A673 (cell line): ENCODE data around the gene FGF14. TPM values are rescaled to one million over a fixed set of nuclear protein-coding genes. Genes with fewer than 3 reads are reported as not detected.

ENCODE experiments used
- BruUV-seq: library from RNA; stranded (reverse); fragments of 400-500 nt; replicated peaks from 2 replicates; lab custom pipeline; 2021; lab: Mats Ljungman, UMichigan
- CTCF ChIA-PET: fragments of 300-600 bp; sonication (Branson Sonifier 250); formaldehyde crosslinking; loops from one replicate; lab custom pipeline; 2022; ENCODE audit warnings: antibody characterized with exemption; lab: Charles Lee
- POLR2A ChIA-PET: fragments of 300-600 bp; sonication (Branson Sonifier 250); formaldehyde crosslinking; loops from one replicate; lab custom pipeline; 2022; ENCODE audit warnings: antibody characterized with exemption; ENCODE audit not compliant: low non-redundant PET; lab: Charles Lee
- DNase-seq: peaks from one replicate; pipeline ENCODE4 v3.0.0-alpha.2; 2015; ENCODE audit warnings: low spot score
- H3K27ac ChIP-seq: fragments of 200-600 bp; sonication (generic); 2 replicates; pipeline ENCODE4 v1.5.1; 2016; ENCODE audit warnings: mixed run types, low read depth, mild to moderate bottlenecking, mixed read lengths, antibody characterized with exemption, low read length; ENCODE audit not compliant: poor library complexity, severe bottlenecking
- H3K27me3 ChIP-seq: fragments of 200-600 bp; sonication (generic); replicated peaks from 2 replicates; pipeline ENCODE4 v1.6.1; 2017; ENCODE audit warnings: mixed run types, low read depth, mild to moderate bottlenecking, mixed read lengths, antibody characterized with exemption, low read length; ENCODE audit not compliant: insufficient read depth, poor library complexity
- H3K36me3 ChIP-seq: fragments of 200-600 bp; sonication (generic); 2 replicates; pipeline ENCODE4 v1.6.1; 2016; ENCODE audit warnings: mixed run types, mild to moderate bottlenecking, mixed read lengths, antibody characterized with exemption, low read length; ENCODE audit not compliant: insufficient read depth, poor library complexity, severe bottlenecking
- H3K4me1 ChIP-seq: fragments of 200-600 bp; sonication (generic); 2 replicates; pipeline ENCODE4 v1.6.1; 2017; ENCODE audit warnings: mixed run types, mild to moderate bottlenecking, mixed read lengths, antibody characterized with exemption, low read length; ENCODE audit not compliant: insufficient read depth, poor library complexity, severe bottlenecking
- H3K4me3 ChIP-seq: fragments of 200-600 bp; sonication (generic); 2 replicates; pipeline ENCODE4 v1.5.1; 2016; ENCODE audit warnings: low read depth, mixed run types, mild to moderate bottlenecking, mixed read lengths, low read length; ENCODE audit not compliant: poor library complexity, severe bottlenecking
- H3K9me3 ChIP-seq: fragments of 200-600 bp; sonication (generic); 2 replicates; pipeline ENCODE4 v1.6.1; 2016; ENCODE audit warnings: mixed run types, low read depth, mild to moderate bottlenecking, mixed read lengths, antibody characterized with exemption, low read length; ENCODE audit not compliant: poor library complexity, severe bottlenecking
- EZH2 ChIP-seq: fragments of 200-600 bp; sonication (generic); IDR thresholded peaks from 2 replicates; pipeline ENCODE4 v1.6.1; 2017; ENCODE audit warnings: borderline replicate concordance, low read depth, mild to moderate bottlenecking, mixed read lengths, antibody characterized with exemption, low read length; ENCODE audit not compliant: poor library complexity, severe bottlenecking
- intact Hi-C: fragments of 100-400 bp; cut with micrococcal nuclease; formaldehyde crosslinking; loops from one replicate; pipeline ENCODE4 v1.10.0; 2022; ENCODE audit not compliant: unreplicated experiment
- total RNA-seq: library from RNA; stranded (reverse); gene quantifications from 2 replicates; pipeline ENCODE4 v1.2.3, GENCODE V29; 2021
- TF ChIP-seq, protein P1 (sequence below): fragments of 300-800, 200-600 bp; sonication (generic); conservative IDR thresholded peaks from 2 replicates; pipeline ENCODE4 v1.5.1; 2017; ENCODE audit warnings: low read depth, mild to moderate bottlenecking, antibody characterized with exemption, low read length, moderate library complexity, mixed read lengths

FGF14 gene
- total RNA-seq, 1 experiment from 2014 or later = 19.7 TPM

DNA sequence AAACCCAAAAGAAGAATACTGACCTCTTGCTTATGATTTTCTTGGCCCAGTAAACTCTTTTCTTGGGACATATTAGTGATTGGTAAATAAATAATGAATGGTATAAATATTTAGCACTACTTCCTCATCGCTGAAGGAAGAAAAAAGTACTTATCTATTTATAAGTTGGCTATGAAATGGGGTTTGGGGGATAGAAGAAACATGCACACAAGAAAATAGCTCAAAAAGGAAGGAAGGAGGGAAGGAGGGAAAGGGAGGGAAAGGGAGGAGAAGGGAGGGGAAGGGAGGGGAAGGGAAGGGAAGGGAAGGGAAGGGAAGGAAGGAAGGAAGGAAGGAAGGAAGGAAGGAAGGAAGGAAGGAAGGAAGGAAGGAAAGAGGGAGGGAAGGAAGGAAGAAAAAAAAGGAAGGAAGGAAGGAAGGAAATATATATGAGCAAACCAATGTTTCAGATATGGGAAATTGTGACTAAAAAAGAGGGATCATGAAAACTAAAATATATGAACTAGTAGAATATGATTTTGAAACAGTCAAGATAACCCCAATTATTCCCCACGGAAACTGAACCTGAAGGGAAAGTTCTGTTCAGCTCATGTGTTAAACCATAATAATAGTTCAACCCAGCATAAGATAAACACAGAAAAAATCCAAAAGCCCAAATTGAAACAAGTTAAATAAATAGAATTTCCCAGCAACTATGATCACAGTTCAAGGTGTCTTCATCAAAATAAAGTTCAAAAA lies 75.3 kb downstream of the FGF14 start:
- CTCF ChIA-PET = interaction anchor here (0.6 to 1.0 kb wide), 2 partner anchors 71 to 384 kb away, joined by 12 to 17 read pairs; no protein-coding TSS in a partner anchor
- TF ChIP-seq, protein P1, sequence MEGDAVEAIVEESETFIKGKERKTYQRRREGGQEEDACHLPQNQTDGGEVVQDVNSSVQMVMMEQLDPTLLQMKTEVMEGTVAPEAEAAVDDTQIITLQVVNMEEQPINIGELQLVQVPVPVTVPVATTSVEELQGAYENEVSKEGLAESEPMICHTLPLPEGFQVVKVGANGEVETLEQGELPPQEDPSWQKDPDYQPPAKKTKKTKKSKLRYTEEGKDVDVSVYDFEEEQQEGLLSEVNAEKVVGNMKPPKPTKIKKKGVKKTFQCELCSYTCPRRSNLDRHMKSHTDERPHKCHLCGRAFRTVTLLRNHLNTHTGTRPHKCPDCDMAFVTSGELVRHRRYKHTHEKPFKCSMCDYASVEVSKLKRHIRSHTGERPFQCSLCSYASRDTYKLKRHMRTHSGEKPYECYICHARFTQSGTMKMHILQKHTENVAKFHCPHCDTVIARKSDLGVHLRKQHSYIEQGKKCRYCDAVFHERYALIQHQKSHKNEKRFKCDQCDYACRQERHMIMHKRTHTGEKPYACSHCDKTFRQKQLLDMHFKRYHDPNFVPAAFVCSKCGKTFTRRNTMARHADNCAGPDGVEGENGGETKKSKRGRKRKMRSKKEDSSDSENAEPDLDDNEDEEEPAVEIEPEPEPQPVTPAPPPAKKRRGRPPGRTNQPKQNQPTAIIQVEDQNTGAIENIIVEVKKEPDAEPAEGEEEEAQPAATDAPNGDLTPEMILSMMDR = no peak
- no peak for TF ChIP-seq EZH2
- peak; percentile 91 for DNase-seq
- Histone ChIP-seq H3K4me3 (no peak overlapping the region), H3K36me3 (no peaks in the 10 kb centered on the region), H3K27me3 (no peaks in the 10 kb centered on the region), H3K9me3 (no peaks in the 10 kb centered on the region), H3K27ac (peak overlapping the region; percentile 92), H3K4me1 (peaks cover 76% of the 10 kb centered on the region)
- intact Hi-C loops = loop anchor here (1.0 to 2.0 kb wide), 3 partner anchors 68 to 131 kb away; no protein-coding TSS in a partner anchor
- BruUV-seq = no TSS peak
- POLR2A ChIA-PET = interaction anchor here (0.6 to 1.0 kb wide), 3 partner anchors 114 to 484 kb away, joined by 5 to 17 read pairs (median 6); no protein-coding TSS in a partner anchor

DNA sequence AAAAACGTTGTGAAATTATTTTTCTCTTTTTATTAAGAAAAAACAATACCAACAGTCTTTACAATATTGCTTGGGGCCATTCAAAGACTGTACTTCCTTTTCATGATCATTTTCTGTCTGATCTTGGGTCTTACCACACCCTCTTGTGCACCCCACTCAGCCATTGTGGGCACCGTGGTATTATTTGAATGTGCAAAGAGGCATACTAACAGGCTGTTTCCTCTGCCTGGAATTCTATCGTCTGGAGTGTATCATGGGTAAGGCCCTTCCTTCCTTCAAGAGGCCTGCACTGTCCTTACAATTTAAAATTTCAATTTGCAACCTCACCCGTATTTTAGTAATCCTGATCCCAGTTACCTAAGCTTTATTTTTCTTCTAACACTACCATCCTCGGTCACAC lies 76.5 kb downstream of the FGF14 start:
- ChIA-PET POLR2A (interaction anchor here (1.0 kb wide), 1 partner anchor 197 kb away, joined by 5 read pairs; no protein-coding TSS in a partner anchor), CTCF (no interaction called here)
- Histone ChIP-seq H3K4me1 (peaks cover 86% of the 10 kb centered on the region), H3K4me3 (peak overlapping the region; percentile 10), H3K9me3 (no peaks in the 10 kb centered on the region), H3K36me3 (no peaks in the 10 kb centered on the region), H3K27me3 (no peaks in the 10 kb centered on the region), H3K27ac (peak overlapping the region; percentile 92)
- peak; percentile 83 for DNase-seq
- no peak for TF ChIP-seq EZH2
- TF ChIP-seq, protein P1 = no peak
- intact Hi-C loops = loop anchor here (2.0 kb wide), 1 partner anchor 383 kb away; no protein-coding TSS in a partner anchor
- BruUV-seq = no TSS peak

DNA sequence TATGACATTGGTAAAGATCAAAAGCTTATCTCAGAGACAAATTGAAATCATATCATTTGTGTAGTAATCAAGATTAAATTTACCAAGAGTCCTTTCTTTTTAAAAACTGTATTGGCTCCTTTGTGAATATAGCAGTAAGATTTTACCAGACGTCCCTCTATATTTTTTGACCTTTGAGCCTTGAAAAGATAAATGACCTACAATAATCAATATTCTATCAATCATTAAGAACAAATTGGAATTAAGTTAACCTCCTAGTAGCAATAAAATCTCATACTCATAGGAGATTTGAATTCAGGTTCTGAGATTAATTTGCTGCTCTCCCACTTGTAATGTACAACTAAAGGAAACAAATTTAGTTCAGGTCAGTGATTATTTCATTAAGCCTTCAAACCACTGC lies 78.3 kb downstream of the FGF14 start:
- H3K4me3 ChIP-seq = no peak overlapping the region
- peaks cover 83% of the 10 kb centered on the region for H3K4me1 ChIP-seq
- no peak for DNase-seq
- BruUV-seq = no TSS peak
- no peaks in the 10 kb centered on the region for H3K36me3 ChIP-seq
- intact Hi-C loops = loop anchor here (5.0 kb wide), 2 partner anchors 111 to 1181 kb away; no protein-coding TSS in a partner anchor
- ChIA-PET CTCF (interaction anchor here (0.6 kb wide), 1 partner anchor 156 kb away, joined by 3 read pairs; no protein-coding TSS in a partner anchor), POLR2A (no interaction called here)
- no peak for TF ChIP-seq EZH2
- TF ChIP-seq, protein P1 = no peak
- no peaks in the 10 kb centered on the region for H3K9me3 ChIP-seq
- peak overlapping the region; percentile 92 for H3K27ac ChIP-seq
- H3K27me3 ChIP-seq = no peaks in the 10 kb centered on the region
